Spleen (tissue), 3 donors: ENCODE results near the gene IPO9.

Source experiments
- POLR2A ChIP-seq, 3 donors: fragments of 450-650 bp; IDR thresholded peaks; one replicate each; pipeline ENCODE4 v1.5.1; 2017; ENCODE audit warnings: antibody characterized with exemption in 3 of 3, mild to moderate bottlenecking in 1 of 3
- POLR2AphosphoS5 ChIP-seq, 3 donors: sonication (generic); formaldehyde crosslinking; IDR thresholded peaks; one replicate each; pipeline ENCODE4 v1.5.1; 2017; ENCODE audit warnings: antibody characterized with exemption in 3 of 3

DNA sequence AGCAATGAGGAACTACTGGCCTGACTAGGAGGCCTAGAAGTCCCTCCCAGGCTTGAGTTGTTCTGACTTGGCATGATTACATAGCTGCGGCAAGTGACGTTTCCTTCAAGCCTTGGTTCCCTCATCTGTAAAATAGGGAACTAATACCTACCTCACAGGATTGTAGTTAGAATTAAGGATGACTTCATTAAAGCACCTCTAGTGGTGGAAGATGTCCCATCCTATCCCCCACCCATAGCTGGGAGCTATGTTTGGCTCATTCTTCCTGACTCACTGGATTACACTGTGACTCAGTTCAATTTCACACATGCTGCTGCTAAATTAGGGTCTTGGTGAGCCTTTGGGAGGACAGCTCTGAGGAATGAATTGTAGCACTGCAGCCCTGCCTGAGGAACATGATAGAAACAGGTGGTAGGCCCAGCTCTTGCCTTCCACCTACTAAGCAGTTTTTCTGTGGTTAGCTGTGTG is 53.7 kb downstream of the IPO9 start:
- TF ChIP-seq POLR2AphosphoS5 (IDR thresholded peaks at IDR 0.05) (peak in 1 of 3 donors; percentile 28), POLR2A (IDR thresholded peaks at IDR 0.05) (no peak)
